ENCODE results near the gene DDX41.

- no peak for TF ChIP-seq CTCF (IDR thresholded peaks at IDR 0.05; ENCODE audit: low read length)
- no peak for TF ChIP-seq EZH2 (IDR thresholded peaks at IDR 0.05; ENCODE audit: borderline replicate concordance, low read length)
Observed at GRCh38 chr5:177483994-177484901, 32.5 kb downstream of the DDX41 start.

Data from OCI-LY1 (cell line).